DOHH2 (cell line): ENCODE results near the gene ARHGEF26.

ENCODE experiments used
- EZH2phosphoT487 ChIP-seq: fragments of 200-600 bp; sonication (generic); IDR thresholded peaks from 2 replicates; pipeline ENCODE4 v1.6.1; 2017; ENCODE audit warnings: borderline replicate concordance, mild to moderate bottlenecking, antibody characterized with exemption, low read length, moderate library complexity, mixed read lengths
- TF ChIP-seq, protein P1 (sequence below): fragments of 200-600 bp; sonication (generic); IDR thresholded peaks from one replicate; pipeline ENCODE4 v1.5.1; 2014; ENCODE audit warnings: antibody characterized with exemption, mild to moderate bottlenecking, low read depth, low read length; ENCODE audit not compliant: poor library complexity, severe bottlenecking

DNA sequence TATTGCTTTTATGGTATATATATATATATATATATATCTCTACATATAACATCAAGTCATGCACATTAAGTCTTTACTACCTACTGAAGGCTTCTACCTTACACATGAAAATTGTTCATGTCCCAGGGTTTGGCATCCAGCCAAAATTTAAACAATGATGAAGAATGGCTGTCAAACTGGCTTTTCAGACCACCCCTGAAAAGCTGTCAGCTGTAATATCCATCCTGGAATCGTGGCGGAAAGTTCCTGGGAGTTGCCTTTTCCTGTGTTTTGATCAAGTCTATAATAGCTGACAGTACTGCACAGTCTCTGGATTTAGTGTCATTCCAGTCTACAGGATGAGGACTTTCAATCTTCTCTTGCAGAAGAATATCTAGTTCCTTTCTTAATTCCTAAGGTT, 154.8 kb downstream of the ARHGEF26 start:
- TF ChIP-seq, protein P1, sequence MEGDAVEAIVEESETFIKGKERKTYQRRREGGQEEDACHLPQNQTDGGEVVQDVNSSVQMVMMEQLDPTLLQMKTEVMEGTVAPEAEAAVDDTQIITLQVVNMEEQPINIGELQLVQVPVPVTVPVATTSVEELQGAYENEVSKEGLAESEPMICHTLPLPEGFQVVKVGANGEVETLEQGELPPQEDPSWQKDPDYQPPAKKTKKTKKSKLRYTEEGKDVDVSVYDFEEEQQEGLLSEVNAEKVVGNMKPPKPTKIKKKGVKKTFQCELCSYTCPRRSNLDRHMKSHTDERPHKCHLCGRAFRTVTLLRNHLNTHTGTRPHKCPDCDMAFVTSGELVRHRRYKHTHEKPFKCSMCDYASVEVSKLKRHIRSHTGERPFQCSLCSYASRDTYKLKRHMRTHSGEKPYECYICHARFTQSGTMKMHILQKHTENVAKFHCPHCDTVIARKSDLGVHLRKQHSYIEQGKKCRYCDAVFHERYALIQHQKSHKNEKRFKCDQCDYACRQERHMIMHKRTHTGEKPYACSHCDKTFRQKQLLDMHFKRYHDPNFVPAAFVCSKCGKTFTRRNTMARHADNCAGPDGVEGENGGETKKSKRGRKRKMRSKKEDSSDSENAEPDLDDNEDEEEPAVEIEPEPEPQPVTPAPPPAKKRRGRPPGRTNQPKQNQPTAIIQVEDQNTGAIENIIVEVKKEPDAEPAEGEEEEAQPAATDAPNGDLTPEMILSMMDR = no peak
- no peak for TF ChIP-seq EZH2phosphoT487
